Gastroesophageal sphincter (tissue), 3 donors: ENCODE results near the gene LINGO3.

Experiments
- CTCF ChIP-seq, 4 experiments: fragments of 200-600 bp in 2 of 4; fragments of 450-650 bp in 2 of 4; sonication (generic) in 1 of 4; IDR thresholded peaks; one replicate each; pipeline ENCODE4 v1.5.1; 2017 to 2019; ENCODE audit warnings: antibody characterized with exemption in 4 of 4, mild to moderate bottlenecking in 2 of 4, moderate library complexity in 2 of 4
- EP300 ChIP-seq: sonication (generic); formaldehyde crosslinking; IDR thresholded peaks from one replicate; pipeline ENCODE4 v1.6.1; 2017; ENCODE audit warnings: antibody characterized with exemption, mild to moderate bottlenecking
- POLR2A ChIP-seq, 2 donors: fragments of 450-650 bp; IDR thresholded peaks; one replicate each; pipeline ENCODE4 v1.6.1; 2017; ENCODE audit warnings: antibody characterized with exemption in 2 of 2, mild to moderate bottlenecking in 2 of 2, moderate library complexity in 1 of 2
- POLR2AphosphoS5 ChIP-seq: sonication (generic); formaldehyde crosslinking; IDR thresholded peaks from one replicate; pipeline ENCODE4 v1.6.1; 2017; ENCODE audit warnings: antibody characterized with exemption

- TF ChIP-seq CTCF (IDR thresholded peaks at IDR 0.05) = no peak
- TF ChIP-seq POLR2AphosphoS5 = no peak
- no peak for TF ChIP-seq POLR2A (IDR thresholded peaks at IDR 0.05)
- no peak for TF ChIP-seq EP300
Observed at GRCh38 chr19:2320049-2320448, 12.1 kb upstream of the LINGO3 start.
